ENCODE results near the gene HOXA6.

The HOXA6 gene

GRCh38 chr7:27108390-27109127 is 39.0 kb downstream of the HOXA6 start:
- no peak for DNase-seq (ENCODE audit: low spot score)

- DNase-seq (ENCODE audit: low spot score), result no peak
Observed at GRCh38 chr7:27107391-27108381, 39.9 kb downstream of the HOXA6 start.

- DNase-seq (ENCODE audit: low spot score), result no peak
Observed at GRCh38 chr7:27106901-27107240, 40.7 kb downstream of the HOXA6 start.

GRCh38 chr7:27106181-27106900 is 41.2 kb downstream of the HOXA6 start:
- no peak for DNase-seq (ENCODE audit: low spot score)

- no peak for DNase-seq (ENCODE audit: low spot score)
Observed at GRCh38 chr7:27105301-27106031, 42.1 kb downstream of the HOXA6 start.

GRCh38 chr7:27104341-27105058 is 43.1 kb downstream of the HOXA6 start:
- DNase-seq (ENCODE audit: low spot score), result no peak

- DNase-seq (ENCODE audit: low spot score), result no peak
Observed at GRCh38 chr7:27103489-27104226, 43.9 kb downstream of the HOXA6 start.

- no peak for DNase-seq (ENCODE audit: low spot score)
Observed at GRCh38 chr7:27102581-27103442, 44.8 kb downstream of the HOXA6 start, which contains the start of gene HOXA2. HOXA2 (minus strand) TSS chr7:27102683; CDS start chr7:27102500, 183 bp downstream.

- DNase-seq (ENCODE audit: low spot score), result no peak
Observed at GRCh38 chr7:27101957-27102580, 45.5 kb downstream of the HOXA6 start.

- no peak for DNase-seq (ENCODE audit: low spot score)
Observed at GRCh38 chr7:27101171-27101956, 46.2 kb downstream of the HOXA6 start.

- no peak for DNase-seq (ENCODE audit: low spot score)
Observed at GRCh38 chr7:27100694-27101170, 46.8 kb downstream of the HOXA6 start.

GRCh38 chr7:27099453-27100370 is 47.9 kb downstream of the HOXA6 start:
- DNase-seq (ENCODE audit: low spot score), result no peak

- no peak for DNase-seq (ENCODE audit: low spot score)
Observed at GRCh38 chr7:27098578-27099451, 48.8 kb downstream of the HOXA6 start.

GRCh38 chr7:27097686-27098577 is 49.6 kb downstream of the HOXA6 start:
- DNase-seq (ENCODE audit: low spot score), result no peak

Data from left forelimb (tissue), 1 donor.